HG02588 (cell line): Measurements from ENCODE around the gene SUPV3L1.
"Not testable (repeated sequence)": the region's sequence is repeated elsewhere in the genome, so short reads cannot be mapped to it uniquely, and the experiment has no call there.

Experiments used
- ATAC-seq: cut with Tn5 transposase; IDR thresholded peaks from one replicate; pipeline ENCODE4 v1.9.1; 2021; ENCODE audit warnings: mild to moderate bottlenecking, moderate library complexity; ENCODE audit not compliant: unreplicated experiment

The SUPV3L1 gene

DNA sequence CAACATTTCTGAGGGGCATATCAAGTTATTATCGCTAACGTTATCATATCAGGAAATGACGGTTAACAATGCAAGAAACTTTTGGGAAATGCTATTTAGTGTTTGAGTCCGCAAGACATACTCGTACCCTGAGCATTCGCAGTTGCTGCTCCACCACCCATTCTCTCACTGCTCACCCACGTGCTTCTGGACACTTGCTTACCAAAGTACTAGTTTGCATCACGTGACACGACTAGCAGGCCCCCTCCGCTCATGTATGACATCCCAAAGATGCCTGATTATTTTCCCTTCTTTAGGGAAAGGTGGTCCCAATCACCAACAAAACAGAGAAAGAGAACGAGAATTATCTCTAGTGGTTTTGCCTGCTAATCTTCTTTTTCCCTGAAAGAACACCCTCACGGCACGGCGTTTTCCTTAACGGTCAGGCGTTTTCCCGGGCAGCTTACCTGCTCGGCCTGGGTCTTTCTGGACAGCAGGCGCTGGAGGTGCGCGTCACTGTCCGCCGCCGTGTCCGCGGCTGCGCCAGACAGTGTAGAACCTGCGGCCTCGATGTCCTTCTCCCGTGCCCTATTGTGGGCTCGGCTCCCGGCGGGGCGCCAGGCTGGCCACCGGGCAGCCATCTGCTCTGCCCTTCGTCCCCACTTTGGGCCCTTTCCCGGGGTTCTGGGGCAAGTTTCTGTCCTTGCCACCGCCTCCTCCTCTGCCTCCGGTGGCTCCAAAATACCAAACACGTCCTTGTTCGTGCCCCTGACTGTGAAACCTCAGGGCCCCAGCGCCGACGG, at the start of gene SUPV3L1:
Gene SUPV3L1, plus strand, starts transcription at position 492 of the 782 bp plus-strand sequence. Its CDS starts 58 bp downstream, at position 550.
- ATAC-seq, result peak; percentile 83

GRCh38 chr10:69130251-69130650, 49.8 kb upstream of the SUPV3L1 start:
- ATAC-seq, result no peak

DNA sequence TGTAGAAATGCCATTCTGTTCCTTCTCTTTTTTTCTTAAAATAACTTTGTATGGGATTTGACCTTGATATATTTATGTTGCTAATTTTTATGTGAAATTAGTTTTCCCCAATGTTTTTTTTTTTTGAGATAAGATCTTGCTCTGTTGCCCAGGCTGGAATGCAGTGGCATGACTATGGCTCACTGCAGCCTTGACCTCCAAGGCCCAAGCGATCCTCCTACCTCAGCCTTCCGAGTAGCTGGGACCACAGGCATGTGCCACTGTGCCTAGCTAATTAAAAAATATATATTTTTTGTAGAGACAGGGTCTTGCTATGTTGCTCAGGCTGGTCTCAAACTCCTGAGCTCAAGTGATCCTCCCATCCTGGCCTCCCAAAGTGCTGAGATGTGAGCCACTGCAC, 40.1 kb upstream of the SUPV3L1 start:
- ATAC-seq, result no peak

DNA sequence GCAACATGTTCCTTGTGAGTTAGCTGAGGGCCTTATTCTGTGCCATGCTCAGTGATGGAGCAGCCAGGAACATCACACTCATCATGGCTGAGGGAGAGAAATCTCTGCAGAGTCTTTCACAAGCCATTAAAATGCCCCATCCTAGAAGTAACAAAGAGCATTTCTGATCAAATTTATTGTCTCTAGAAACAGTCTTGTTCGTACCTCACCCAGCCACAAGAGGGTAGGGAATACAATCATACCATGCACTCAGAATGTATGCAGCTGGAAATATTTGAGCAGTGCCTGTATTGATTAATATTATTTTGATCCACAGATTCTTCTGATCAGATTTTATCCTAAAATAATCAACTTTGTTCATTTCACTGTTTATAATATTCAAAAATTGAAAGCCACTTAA, 38.7 kb upstream of the SUPV3L1 start:
- no peak for ATAC-seq

- not testable (repeated sequence) for ATAC-seq
Measured at GRCh38 chr10:69142074-69142473, 38.0 kb upstream of the SUPV3L1 start.

GRCh38 chr10:69142983-69143382, 37.1 kb upstream of the SUPV3L1 start:
- no peak for ATAC-seq

DNA sequence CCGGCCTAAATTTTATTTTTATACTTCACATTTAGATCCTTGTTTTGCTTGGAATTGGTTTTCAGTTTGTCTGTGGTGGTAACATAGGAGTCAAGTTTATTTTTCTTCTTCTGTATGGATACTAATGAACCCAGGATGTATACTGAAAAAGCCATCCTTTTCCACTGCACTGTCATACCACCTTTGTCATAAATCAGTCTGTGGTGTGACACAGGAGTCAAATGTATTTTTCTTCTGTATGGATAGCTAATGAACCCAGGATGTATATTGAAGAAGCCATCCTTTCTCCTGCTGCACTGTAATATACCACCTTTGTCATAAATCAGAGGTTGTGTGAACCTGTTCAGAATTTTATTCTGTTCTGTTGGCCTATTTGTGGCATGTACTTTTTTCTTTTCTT, 34.7 kb upstream of the SUPV3L1 start:
- no peak for ATAC-seq

DNA sequence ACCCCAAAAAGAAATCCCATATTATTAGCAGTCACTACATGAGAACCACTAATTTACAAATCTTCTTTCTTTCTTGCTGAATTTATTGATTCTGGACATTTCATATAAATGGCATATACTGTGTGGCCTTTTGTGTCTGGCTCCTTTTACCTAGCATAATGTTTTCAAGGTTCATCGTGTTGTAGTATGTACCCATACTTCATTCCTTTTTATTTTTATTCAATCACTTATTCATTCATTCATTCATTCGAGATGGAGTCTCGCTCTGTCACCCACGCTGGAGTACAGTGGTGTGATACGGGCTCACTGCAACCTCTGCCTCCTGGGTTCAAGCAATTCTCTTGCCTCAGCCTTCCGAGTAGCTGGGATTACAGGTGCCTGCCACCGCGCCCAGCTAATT, 34.2 kb upstream of the SUPV3L1 start:
- no peak for ATAC-seq

GRCh38 chr10:69146759-69147158, 33.3 kb upstream of the SUPV3L1 start:
- no peak for ATAC-seq

GRCh38 chr10:69151984-69152383, 28.1 kb upstream of the SUPV3L1 start:
- no peak for ATAC-seq

DNA sequence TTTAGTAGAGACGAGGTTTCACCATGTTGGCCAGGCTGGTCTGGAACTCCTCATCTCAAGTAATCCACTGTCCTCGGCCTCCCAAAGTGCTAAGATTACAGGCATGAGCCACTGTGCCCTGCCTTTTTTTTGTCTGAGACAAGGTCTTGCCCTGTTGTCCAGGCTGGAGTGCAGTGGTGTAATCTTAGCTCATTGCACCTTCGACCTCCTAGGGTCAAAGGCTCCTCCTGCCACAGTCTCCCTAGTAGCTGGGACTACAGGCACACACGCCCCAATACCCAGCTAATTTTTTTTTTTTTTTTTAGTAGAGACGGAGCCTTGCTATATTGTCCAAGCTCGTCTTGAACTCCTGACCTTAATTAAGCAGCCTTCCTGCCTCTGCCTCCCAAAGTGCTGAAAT, 26.8 kb upstream of the SUPV3L1 start:
- ATAC-seq, result no peak

DNA sequence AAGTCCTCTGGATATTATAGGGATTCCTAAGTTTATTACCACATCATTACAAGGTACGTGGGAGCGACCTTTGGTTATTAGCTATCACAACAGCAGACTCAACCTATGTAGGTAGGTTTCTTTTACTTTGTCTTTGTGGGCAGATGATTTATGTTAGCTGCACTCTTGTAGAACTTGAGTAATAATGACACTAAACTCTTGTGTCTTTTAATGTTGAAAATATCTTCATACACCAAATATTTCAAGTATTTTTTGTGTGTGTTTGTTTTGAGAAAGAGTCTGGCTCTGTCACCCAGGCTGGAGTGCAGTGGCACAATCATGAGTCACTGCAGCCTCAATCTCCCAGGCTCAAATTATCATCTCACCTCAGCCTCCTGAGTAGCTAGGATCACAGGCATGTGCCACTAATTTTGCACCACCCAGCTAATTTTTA, 19.2 kb upstream of the SUPV3L1 start:
- no peak for ATAC-seq

DNA sequence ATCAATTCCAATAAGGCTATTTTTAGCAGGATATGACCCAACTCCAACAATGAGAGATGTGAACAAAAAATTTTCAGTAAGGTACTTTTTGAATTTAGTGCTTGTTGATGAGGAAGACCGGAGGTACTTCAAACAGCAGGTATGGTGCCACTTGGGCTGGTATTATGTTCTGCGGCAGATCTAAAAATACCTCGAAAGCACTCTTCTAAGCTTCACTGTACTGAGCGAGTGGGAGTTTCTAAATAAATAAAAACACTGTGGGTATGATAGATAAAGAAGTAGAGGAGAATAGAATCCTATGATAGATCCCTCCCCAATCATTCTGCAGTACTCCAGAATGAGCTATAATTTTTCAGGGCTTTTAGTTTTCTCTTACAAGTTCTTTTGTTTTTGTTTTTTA, 11.5 kb upstream of the SUPV3L1 start:
- ATAC-seq, result no peak

- no peak for ATAC-seq
Measured at GRCh38 chr10:69172241-69172982, 7.6 kb upstream of the SUPV3L1 start.

DNA sequence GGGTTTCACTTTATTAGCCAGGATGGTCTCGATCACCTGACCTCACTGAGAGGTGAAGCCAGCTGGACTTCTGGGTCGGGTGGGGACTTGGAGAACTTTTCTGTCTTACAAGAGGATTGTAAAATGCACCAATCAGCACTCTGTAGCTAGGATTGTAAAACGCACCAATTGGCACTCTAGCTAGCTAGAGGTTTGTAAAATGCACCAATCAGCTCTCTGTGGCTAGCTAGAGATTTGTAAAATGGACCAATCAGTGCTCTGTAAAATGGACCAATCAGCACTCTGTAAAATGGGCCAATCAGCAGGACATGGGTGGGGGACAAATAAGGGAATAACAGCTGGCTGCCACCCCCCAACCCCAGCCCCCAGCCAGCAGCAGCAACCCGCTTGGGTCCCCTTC, 4.7 kb upstream of the SUPV3L1 start:
- ATAC-seq, result not testable (repeated sequence)

GRCh38 chr10:69176823-69177222, 3.2 kb upstream of the SUPV3L1 start:
- no peak for ATAC-seq

DNA sequence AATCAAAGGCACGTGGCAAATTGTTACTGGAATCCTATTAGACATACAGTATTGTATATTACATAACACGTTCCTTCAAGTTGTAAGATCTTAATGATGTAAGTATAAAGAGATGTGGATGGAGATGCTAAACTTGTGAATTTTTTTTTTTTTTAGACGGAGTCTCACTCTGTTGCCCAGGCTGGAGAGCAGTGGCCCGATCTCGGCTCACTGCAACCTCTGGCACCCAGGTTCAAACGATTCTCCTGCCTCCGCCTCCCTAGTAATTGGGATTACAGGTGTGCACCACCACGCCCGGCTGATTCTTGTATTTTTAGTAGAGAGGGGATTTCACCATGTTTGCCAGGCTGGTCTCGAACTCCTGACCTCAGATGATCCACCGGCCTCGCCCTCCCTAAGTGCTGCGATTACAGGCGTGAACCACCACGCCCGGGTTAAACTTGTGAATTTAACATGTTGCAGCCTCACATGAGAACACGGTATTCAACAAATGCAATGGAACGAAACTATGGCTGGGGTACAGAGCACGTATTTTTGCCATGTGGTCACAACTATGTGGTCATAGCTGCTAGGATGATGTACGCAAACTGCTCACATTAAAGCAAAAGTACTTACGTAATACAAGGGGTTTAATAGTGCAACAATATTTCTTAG, 818 bp upstream of the SUPV3L1 start:
- peak; percentile 34 for ATAC-seq

DNA sequence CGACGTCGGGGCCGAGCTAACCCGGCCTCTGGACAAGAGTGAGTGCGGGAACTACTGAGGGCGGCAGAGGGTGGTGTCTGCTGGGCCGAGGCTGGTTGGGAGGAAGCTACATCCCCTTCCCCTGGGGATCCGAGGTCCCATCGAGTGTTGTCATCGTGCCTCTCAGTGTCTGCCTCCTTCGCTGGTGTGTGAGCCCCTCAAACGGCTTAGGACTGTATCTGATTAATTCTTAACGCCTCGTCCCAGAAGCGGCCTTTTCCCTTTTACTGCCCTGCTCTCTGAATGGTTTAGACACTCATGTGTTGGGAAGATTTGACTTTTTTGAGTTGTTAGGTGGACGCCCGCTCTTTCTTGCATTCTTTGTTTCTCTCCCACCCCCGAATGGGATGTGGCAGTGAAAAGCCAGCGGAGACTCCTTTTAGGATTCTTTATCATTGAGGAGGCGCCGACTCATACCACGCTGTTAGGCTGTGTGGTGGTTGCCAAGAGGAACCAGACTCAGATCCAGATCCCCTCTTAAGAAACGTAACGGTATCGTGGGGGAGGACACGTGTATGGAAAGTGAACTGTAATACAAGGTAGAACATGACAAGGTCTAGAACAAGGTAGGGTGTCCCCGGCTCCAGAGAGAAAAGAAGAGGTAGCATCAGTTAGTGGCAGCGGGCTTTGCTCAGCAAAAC, 631 bp downstream of the SUPV3L1 start:
- no peak for ATAC-seq

- no peak for ATAC-seq
Measured at GRCh38 chr10:69181433-69181832, 1.4 kb downstream of the SUPV3L1 start.

DNA sequence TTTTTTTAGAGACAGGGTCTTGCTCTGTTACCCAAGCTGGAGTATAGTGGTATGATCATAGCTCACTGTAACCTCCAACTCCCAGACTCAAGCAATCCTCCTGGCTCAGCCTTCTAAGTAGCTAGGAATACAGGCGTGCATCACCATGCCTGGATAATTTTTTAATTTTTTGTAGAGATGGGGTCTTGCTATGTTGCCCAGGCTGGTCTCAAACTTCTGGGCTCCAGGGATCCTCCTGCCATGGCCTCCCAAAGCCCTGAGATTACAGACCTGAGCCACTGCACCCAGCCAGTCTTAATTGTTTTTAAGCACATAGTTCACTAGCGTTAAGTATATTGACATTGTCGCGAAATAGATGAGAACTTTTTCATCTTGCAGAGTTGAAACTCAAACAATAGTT, 2.0 kb downstream of the SUPV3L1 start:
- ATAC-seq, result no peak

GRCh38 chr10:69186524-69186923, 6.5 kb downstream of the SUPV3L1 start:
- ATAC-seq, result no peak
